DND-41 (cell line): Measurements from ENCODE around the gene SDF2.

Experiments used
- ATAC-seq: fragments of 200-7000 bp; cut with Tn5 transposase; 3 replicates; pipeline ENCODE4 v1.9.1; 2021; ENCODE audit warnings: low read depth; ENCODE audit not compliant: insufficient read depth
- DNase-seq: peaks from one replicate; pipeline ENCODE4 v3.0.0-alpha.2; 2020
- H2AFZ ChIP-seq: 2 replicates; pipeline ENCODE4 v1.6.0; 2012; ENCODE audit warnings: low read depth, low read length
- H3K27ac ChIP-seq: 2 replicates; pipeline ENCODE4 v1.5.1; 2012; ENCODE audit warnings: low read length, inconsistent platforms
- H3K27me3 ChIP-seq: fragments of 200-600 bp; sonication (generic); 2 replicates; pipeline ENCODE4 v1.6.0; 2012; ENCODE audit warnings: low read length, mild to moderate bottlenecking, inconsistent platforms; ENCODE audit not compliant: insufficient read depth, poor library complexity
- H3K36me3 ChIP-seq: 2 replicates; pipeline ENCODE4 v1.5.1; 2012; ENCODE audit warnings: low read length, inconsistent platforms; ENCODE audit not compliant: insufficient read depth
- H3K4me1 ChIP-seq: 2 replicates; pipeline ENCODE4 v1.5.1; 2012; ENCODE audit warnings: mild to moderate bottlenecking, low read length; ENCODE audit not compliant: insufficient read depth
- H3K4me2 ChIP-seq: 2 replicates; pipeline ENCODE4 v1.6.0; 2012; ENCODE audit warnings: mild to moderate bottlenecking, moderate library complexity, low read length, inconsistent platforms; ENCODE audit not compliant: insufficient read depth
- H3K4me3 ChIP-seq, 2 experiments: fragments of 200-600 bp in 1 of 2; shearing (Covaris generic) in 1 of 2; 2 replicates each; pipeline ENCODE4 v1.5.1; 2012 to 2016; ENCODE audit warnings: inconsistent platforms in 2 of 2, low read length in 2 of 2, mild to moderate bottlenecking in 2 of 2, low read depth in 1 of 2, moderate library complexity in 1 of 2
- H3K79me2 ChIP-seq: 2 replicates; pipeline ENCODE4 v1.6.0; 2012; ENCODE audit warnings: low read length, inconsistent platforms; ENCODE audit not compliant: insufficient read depth
- H3K9ac ChIP-seq: 2 replicates; pipeline ENCODE4 v1.6.0; 2012; ENCODE audit warnings: low read depth, mild to moderate bottlenecking, inconsistent platforms, low read length, moderate library complexity
- H3K9me3 ChIP-seq: 2 replicates; pipeline ENCODE4 v1.5.1; 2012; ENCODE audit warnings: low read length, moderate library complexity, mild to moderate bottlenecking, inconsistent platforms; ENCODE audit not compliant: insufficient read depth, severe bottlenecking
- H4K20me1 ChIP-seq: 2 replicates; pipeline ENCODE4 v1.6.0; 2012; ENCODE audit warnings: low read length; ENCODE audit not compliant: insufficient read depth
- CTCF ChIP-seq: IDR thresholded peaks from 2 replicates; pipeline ENCODE4 v1.5.1; 2012; ENCODE audit warnings: borderline replicate concordance, low read length, moderate library complexity, mild to moderate bottlenecking; ENCODE audit not compliant: poor library complexity, severe bottlenecking; ENCODE audit errors: extremely low read depth
- EZH2 ChIP-seq: IDR thresholded peaks from 3 replicates; pipeline ENCODE4 v1.6.1; 2012; ENCODE audit warnings: borderline replicate concordance, low read depth, mild to moderate bottlenecking, moderate library complexity, low read length, inconsistent platforms; ENCODE audit not compliant: severe bottlenecking

SDF2 gene

DNA sequence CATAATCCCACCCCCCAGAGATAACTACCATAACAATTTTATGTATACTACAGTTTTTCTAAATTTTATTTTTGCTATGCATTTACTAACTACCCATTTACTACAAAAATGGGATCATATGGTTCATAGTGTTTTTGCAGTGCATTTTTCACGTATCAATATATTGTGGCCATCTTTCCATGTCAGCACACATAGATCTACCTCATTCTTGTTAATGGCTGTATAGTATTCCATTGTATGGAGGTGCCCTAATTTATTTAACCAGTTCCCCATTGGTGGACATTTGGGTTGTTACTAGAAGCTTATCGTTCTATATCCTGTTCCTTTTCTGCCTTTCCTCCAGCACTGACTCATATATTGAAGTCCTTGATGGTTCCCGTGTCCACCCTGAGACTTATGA is 27.3 kb upstream of the SDF2 start:
- TF ChIP-seq CTCF (no peak), EZH2 (no peak)
- ATAC-seq, result no peak
- H3K4me3 ChIP-seq, result no peak overlapping the region

GRCh38 chr17:28688481-28688880 is 26.8 kb upstream of the SDF2 start:
- H3K9ac ChIP-seq, result no peak overlapping the region
- no peak overlapping the region for H3K4me3 ChIP-seq
- H3K27ac ChIP-seq, result no peak overlapping the region
- H4K20me1 ChIP-seq, result 0 out of 2 replicates have a peak, but pooled peaks cover 4% of the 10 kb centered on the region
- H3K4me1 ChIP-seq, result no peaks in the 10 kb centered on the region
- no peak overlapping the region for H3K4me2 ChIP-seq
- no peak overlapping the region for H2AFZ ChIP-seq
- ATAC-seq (no peak), DNase-seq (no peak)
- H3K27me3 ChIP-seq, result no peaks in the 10 kb centered on the region
- peaks cover 91% of the 10 kb centered on the region for H3K36me3 ChIP-seq
- H3K9me3 ChIP-seq, result no peaks in the 10 kb centered on the region
- H3K79me2 ChIP-seq, result no peaks in the 10 kb centered on the region
- no peak for TF ChIP-seq EZH2
- no peak for TF ChIP-seq CTCF

More for the DNA sequence above, 27.3 kb upstream of the SDF2 start:
- Histone ChIP-seq H3K9ac (no peak overlapping the region), H4K20me1 (0 out of 2 replicates have a peak, but pooled peaks cover 4% of the 10 kb centered on the region), H3K27me3 (no peaks in the 10 kb centered on the region), H2AFZ (no peak overlapping the region), H3K4me2 (no peak overlapping the region), H3K4me1 (no peaks in the 10 kb centered on the region), H3K79me2 (no peaks in the 10 kb centered on the region), H3K36me3 (peaks cover 92% of the 10 kb centered on the region), H3K9me3 (no peaks in the 10 kb centered on the region), H3K27ac (no peak overlapping the region)
- DNase-seq, result no peak

GRCh38 chr17:28686296-28686695 is 24.6 kb upstream of the SDF2 start:
- TF ChIP-seq EZH2 (no peak), CTCF (no peak)

DNA sequence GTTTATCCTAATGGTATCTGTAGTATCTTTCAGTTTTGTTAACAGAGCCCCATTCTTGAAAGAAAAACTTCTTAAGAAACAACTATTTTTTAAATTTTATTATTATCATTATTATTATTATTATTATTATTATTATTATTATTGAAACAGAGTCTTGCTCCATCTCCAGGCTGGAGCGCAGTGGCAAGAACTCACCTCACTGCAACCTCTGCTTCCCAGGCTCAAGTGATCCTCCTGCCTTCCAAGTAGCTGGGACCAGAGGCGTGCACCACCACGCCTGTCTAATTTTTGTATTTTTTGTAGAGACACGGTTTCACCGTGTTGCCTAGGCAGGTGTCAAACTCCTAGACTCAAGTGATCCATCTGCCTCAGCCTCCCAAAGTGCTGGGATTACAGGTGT is 23.7 kb upstream of the SDF2 start:
- no peak overlapping the region for H3K4me2 ChIP-seq
- H3K27ac ChIP-seq, result no peak overlapping the region
- peaks cover 98% of the 10 kb centered on the region for H3K36me3 ChIP-seq
- no peaks in the 10 kb centered on the region for H3K27me3 ChIP-seq
- ATAC-seq (no peak), DNase-seq (no peak)
- no peaks in the 10 kb centered on the region for H3K4me1 ChIP-seq
- no peak overlapping the region for H2AFZ ChIP-seq
- no peak overlapping the region for H3K9ac ChIP-seq
- H3K79me2 ChIP-seq, result no peaks in the 10 kb centered on the region
- no peaks in the 10 kb centered on the region for H3K9me3 ChIP-seq
- H3K4me3 ChIP-seq, result no peak overlapping the region
- peaks cover 6% of the 10 kb centered on the region; the same call in 1 of the 2 replicates for H4K20me1 ChIP-seq
- TF ChIP-seq CTCF, result no peak

More at GRCh38 chr17:28686296-28686695, 24.6 kb upstream of the SDF2 start:
- Histone ChIP-seq H3K9me3 (no peaks in the 10 kb centered on the region), H3K79me2 (no peaks in the 10 kb centered on the region), H3K4me1 (no peaks in the 10 kb centered on the region), H3K9ac (no peak overlapping the region), H3K4me2 (no peak overlapping the region), H3K27ac (no peak overlapping the region), H4K20me1 (peaks cover 6% of the 10 kb centered on the region; the same call in 1 of the 2 replicates), H3K27me3 (no peaks in the 10 kb centered on the region), H2AFZ (no peak overlapping the region), H3K36me3 (peaks cover 98% of the 10 kb centered on the region), H3K4me3 (no peak overlapping the region)
- ATAC-seq (no peak), DNase-seq (no peak)
